CD4-positive, alpha-beta T cell treated with Interleukin-6 for 4 hours (primary cell): Measurements from ENCODE around the gene SLC9A4.

Source experiments
- DNase-seq: peaks from one replicate; pipeline ENCODE4 v3.0.0-alpha.2; 2020; ENCODE audit warnings: mixed read lengths

The SLC9A4 gene

DNA sequence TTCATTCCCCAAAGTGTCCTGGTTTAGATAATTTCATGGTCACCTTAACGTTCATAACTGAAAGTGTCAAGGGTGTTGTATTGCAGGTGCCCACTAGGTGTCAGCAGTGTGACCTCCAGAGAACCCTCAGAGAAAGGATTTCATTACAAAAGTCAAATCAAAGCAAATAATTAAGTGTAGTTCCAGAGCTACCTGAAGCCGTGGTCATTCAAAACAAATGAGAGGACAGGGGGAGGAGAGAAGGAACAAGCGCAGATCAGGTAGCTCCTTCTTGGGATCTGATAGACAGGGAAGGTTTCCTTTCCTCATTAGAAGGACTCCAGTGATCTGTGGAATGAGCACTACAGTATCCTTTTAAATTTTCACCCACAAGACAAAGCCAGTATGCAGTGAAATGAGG, at the start of gene SLC9A4:
SLC9A4 (plus strand) TSS at position 207 of the 400 bp plus-strand sequence. CDS start 534 bp downstream, outside the sequence.
- DNase-seq: peak; percentile 51

DNA sequence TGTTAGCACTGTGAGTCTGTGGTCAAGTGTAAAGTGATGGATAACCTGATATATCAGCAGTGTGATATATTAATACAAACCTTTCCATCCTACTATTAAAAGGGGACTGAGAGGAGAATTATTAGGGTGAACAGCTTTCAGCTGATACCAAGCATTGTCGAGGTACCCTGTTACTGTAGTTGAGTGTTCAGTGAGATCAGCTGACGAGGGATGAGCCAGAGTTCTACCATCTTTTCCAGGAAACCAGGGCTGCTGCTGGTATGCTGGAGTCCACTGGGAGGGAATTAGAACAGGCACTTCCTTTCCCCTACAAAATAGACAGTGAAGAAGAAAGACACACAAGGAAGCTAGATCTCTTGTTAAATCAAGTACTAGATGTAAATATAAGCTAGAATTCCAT, 49.7 kb upstream of the SLC9A4 start:
- no peak for DNase-seq

DNA sequence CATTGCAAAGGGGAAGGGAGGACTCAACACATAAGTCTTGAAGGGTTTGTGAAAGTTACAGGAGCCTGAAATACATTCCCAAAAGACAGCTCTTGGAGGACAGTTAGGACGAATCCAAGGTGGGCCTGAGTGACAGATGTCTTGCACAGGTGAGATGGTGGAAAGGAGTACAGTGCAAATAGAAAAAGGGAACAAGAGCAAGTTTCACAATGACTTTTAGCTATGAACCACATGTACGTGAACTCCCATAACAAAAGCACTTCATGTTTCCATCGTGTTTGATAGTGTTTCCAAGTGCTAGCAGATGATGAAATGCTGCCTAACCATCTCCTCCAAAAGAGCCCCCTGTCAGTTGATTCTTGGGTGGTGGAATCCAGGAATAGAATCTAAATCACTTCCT, 48.3 kb upstream of the SLC9A4 start:
- DNase-seq: no peak

- no peak for DNase-seq
Observed at GRCh38 chr2:102425441-102426132, 47.4 kb upstream of the SLC9A4 start.

GRCh38 chr2:102427249-102427648, 45.8 kb upstream of the SLC9A4 start:
- DNase-seq: no peak

- DNase-seq: no peak
Observed at GRCh38 chr2:102428573-102428972, 44.5 kb upstream of the SLC9A4 start.

GRCh38 chr2:102432386-102432785, 40.6 kb upstream of the SLC9A4 start:
- no peak for DNase-seq

GRCh38 chr2:102433973-102434654, 38.9 kb upstream of the SLC9A4 start:
- no peak for DNase-seq

GRCh38 chr2:102434655-102435381, 38.2 kb upstream of the SLC9A4 start:
- no peak for DNase-seq

DNA sequence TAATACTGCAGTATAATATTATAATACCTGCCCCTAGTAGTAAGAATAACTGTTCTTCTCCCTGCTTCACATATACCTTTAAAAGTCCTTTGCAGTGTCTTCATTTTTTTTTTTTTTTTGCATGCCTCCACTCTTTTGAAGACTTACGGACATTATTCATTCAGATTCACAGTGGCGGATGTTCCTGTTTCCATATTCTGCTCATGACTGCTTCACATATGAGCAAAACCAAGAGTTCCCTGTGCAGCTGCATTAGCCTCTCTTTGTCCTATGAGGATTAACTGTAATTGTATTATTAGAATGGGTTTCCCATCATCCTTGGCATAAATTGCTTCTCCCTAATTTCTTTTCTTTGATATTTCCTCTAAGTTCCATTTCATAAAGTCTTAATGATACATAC, 37.3 kb upstream of the SLC9A4 start:
- DNase-seq: no peak

DNA sequence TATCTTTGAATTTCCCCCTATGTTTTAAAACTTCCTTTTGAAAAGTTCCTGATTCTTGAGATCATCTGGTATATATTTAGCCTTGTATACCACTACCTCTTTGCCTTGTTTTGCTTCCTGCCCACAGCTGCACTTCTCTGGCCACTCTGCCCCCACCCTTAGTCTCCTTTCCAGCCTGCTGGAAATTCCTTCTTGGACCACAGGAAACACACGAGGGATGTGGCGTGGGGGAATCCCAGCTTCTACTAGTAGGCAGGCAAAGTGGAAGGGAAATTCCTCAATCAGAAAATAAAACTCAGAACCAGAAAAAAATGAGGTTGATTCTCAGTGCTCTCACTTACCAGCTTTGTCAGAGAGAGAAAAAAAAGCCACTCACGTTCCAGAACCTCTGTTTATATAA, 36.7 kb upstream of the SLC9A4 start:
- no peak for DNase-seq

GRCh38 chr2:102437122-102437521, 35.9 kb upstream of the SLC9A4 start:
- DNase-seq: no peak

DNA sequence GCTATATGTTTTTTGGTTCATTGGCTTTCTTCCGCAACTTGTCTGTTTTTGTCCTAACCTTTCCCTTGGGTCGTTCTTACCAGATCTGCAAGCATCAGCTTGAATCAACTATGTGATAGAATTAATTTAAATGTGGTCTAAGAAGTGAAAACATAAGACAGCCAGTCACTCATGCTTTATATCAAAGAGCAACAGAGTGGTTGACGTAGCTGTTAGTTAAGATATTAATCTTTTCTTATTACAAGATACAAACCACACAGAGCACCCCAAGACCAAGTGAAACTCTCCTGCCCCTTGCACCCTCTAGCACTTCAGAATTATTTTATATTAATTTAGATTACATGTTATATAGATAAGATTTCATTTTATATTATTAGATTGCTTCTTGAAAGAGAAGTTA, 34.9 kb upstream of the SLC9A4 start:
- DNase-seq: no peak

DNA sequence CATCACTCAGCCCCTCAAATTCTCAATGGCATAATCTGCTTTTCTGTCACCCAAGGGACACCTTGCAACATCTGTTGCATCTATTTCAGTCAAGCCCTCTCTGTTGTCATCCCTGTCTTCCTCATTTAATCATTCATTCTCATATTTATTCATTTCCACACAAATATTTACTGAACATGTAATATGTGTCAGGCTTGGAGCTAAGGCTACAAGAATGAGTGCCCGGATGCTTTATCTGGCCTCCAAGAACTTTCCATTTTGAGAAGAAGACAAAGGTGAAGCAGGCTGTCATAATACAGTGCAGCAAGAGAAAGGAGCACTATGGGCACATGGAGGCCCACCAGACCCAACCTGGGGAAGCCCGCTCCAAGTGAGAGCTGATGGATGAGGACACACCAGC, 34.4 kb upstream of the SLC9A4 start:
- no peak for DNase-seq

DNA sequence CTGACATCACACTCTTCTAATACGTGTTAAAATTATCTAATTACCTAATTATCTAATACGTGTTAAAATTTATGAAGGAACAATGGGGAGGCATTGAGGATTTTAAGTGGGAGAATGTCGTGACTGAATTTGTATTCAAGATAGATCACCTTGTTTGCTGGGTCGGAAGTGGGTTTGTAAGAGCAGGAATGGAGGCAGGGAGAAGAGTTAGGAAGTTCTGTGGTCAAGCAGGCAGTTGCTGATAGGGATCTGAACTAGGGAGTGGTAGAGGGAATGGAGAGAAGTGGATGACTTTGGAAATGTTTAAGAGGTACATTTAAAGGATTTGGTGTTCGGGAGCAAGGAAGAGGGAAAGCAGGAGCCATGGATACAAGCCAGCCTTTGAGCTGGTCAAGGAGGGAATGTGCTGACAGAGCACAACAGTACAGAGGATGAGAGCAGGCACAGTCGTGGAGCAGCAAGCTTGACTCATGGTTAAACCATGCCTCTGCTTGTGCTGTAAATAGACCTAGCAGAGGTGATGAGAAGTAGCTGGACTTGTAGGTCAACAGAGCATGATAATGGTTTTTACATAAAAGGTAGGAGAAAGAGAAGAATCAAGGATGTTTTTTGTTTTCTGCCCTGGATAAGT, 33.8 kb upstream of the SLC9A4 start:
- no peak for DNase-seq

DNA sequence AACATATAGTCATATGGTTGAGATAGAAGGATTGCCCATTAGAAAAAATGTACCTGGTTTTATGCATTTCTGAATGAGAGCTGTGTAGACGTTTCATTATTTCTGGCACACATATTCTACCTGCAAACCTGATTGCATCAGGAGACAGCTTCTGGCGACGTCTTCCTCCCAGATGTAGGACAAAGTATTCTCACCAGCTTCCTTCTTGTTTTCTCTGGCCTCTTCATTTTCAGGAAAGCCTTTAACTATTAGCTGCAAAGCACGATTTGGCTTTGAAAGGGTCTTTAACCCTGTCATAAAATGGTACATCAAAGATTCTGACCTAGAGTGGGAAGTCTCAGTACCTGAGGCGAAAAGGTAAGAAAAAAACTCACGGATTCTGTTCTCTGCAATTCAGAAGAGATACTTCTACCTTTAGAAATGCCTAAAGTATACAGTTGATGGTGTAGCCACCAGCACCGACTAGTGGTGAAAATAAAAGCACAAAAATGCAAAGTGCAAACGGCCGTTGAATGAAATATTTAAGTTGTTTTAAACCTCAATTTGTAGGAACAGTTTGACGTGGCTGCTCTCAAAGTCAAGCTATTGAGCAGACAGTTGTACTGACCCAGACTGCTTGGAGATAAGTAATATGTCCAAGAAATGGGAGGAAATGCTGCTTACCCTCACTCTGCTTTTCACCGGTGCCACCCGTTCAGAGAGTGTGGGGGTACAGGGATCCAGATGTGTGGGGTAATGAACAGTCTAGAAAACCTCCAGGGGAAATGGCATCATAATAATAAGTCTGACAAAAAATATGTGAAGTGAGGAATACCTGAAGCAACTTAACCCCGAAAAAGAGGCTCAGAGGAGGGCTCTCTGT, 29.8 kb upstream of the SLC9A4 start:
- peak; percentile 64 for DNase-seq

DNA sequence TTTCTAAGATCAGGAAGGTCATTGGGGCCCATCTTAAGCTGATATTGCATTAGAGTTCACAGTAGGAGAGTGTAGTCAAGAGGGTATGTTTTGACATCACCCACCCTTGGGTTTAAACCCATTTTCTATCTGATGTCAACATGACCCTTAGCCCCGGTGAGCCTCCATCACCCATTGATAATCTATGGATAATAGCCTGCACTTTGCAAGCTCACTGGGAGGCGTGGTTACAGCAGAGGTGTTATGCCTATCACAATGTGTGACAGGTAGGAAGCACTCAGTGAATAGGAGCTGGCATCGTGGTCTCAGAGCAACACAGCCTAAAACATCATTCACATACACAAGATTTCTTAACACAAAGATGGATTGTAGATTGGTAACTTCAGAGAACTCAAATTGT, 28.8 kb upstream of the SLC9A4 start:
- no peak for DNase-seq

- no peak for DNase-seq
Observed at GRCh38 chr2:102446936-102447335, 26.1 kb upstream of the SLC9A4 start.

- peak; percentile 75 for DNase-seq
Observed at GRCh38 chr2:102449370-102449974, 23.6 kb upstream of the SLC9A4 start.

DNA sequence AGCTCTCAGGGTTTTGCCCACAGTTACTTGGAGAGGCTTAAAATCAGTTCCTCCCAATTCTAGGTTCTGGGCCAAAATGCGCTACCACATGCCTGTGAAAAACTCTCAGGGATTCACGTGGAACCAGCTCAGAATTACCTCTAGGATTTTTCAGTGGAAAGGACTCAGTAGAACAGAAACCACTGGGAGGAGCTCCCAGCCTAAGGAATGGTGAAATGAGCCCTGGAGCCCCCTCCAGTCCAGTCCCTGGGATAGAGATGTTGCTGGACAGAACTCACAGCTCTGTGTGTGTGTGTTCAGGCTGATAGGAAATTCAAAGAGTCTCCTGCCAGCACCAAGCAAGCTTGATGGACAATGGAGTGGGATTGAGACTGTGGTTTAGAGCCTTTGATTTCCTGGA, 21.1 kb upstream of the SLC9A4 start:
- DNase-seq: no peak

GRCh38 chr2:102453501-102453900, 19.5 kb upstream of the SLC9A4 start:
- no peak for DNase-seq

GRCh38 chr2:102455061-102455670, 17.9 kb upstream of the SLC9A4 start:
- no peak for DNase-seq
